Endodermal cell (in vitro differentiated cells): ENCODE data around the gene ELMO1. TPM values are rescaled to one million over a fixed set of nuclear protein-coding genes. Genes with fewer than 3 reads are reported as not detected.

Source experiments
- DNase-seq: peaks from one replicate; pipeline ENCODE4 v3.0.0-alpha.2; 2017
- H3K27ac ChIP-seq: 2 replicates; pipeline ENCODE4 v1.5.1; 2013; ENCODE audit warnings: mild to moderate bottlenecking, low read depth, low read length, moderate library complexity
- H3K27me3 ChIP-seq: 2 replicates; pipeline ENCODE4 v1.6.1; 2013; ENCODE audit warnings: mild to moderate bottlenecking, low read length, moderate library complexity; ENCODE audit not compliant: insufficient read depth, control insufficient read depth, poor library complexity, severe bottlenecking
- H3K36me3 ChIP-seq: 2 replicates; pipeline ENCODE4 v1.7.0; 2013; ENCODE audit warnings: mild to moderate bottlenecking, low read length, moderate library complexity; ENCODE audit not compliant: control insufficient read depth, insufficient read depth
- H3K4me1 ChIP-seq: one replicate; pipeline ENCODE4 v1.7.0; 2013; ENCODE audit warnings: low read length; ENCODE audit not compliant: control insufficient read depth, insufficient read depth
- H3K4me3 ChIP-seq: 2 replicates; pipeline ENCODE4 v1.5.1; 2013; ENCODE audit warnings: mild to moderate bottlenecking, low read length, moderate library complexity
- H3K9ac ChIP-seq: 2 replicates; pipeline ENCODE4 v1.6.1; 2013; ENCODE audit warnings: mild to moderate bottlenecking, low read length, moderate library complexity; ENCODE audit not compliant: poor library complexity, severe bottlenecking; ENCODE audit errors: extremely low read depth
- H3K9me3 ChIP-seq: 2 replicates; pipeline ENCODE4 v1.6.1; 2013; ENCODE audit warnings: mild to moderate bottlenecking, low read length, moderate library complexity; ENCODE audit not compliant: control insufficient read depth
- H3K27ac Mint-ChIP-seq: 2 replicates; pipeline ENCODE4 v1.8.0; 2020; ENCODE audit warnings: mixed read lengths
- H3K27me3 Mint-ChIP-seq: 2 replicates; pipeline ENCODE4 v1.8.0; 2021; ENCODE audit warnings: mild to moderate bottlenecking, mixed read lengths; ENCODE audit not compliant: insufficient read depth
- H3K36me3 Mint-ChIP-seq: 2 replicates; pipeline ENCODE4 v1.8.0; 2020; ENCODE audit warnings: low read depth, mixed read lengths
- H3K4me1 Mint-ChIP-seq: 2 replicates; pipeline ENCODE4 v1.8.0; 2020; ENCODE audit warnings: mixed read lengths
- H3K4me3 Mint-ChIP-seq: 2 replicates; pipeline ENCODE4 v1.8.0; 2020; ENCODE audit warnings: mild to moderate bottlenecking, moderate library complexity, mixed read lengths
- H3K9me3 Mint-ChIP-seq: 2 replicates; pipeline ENCODE4 v1.8.0; 2020; ENCODE audit warnings: mild to moderate bottlenecking, mixed read lengths
- CTCF ChIP-seq: fragments of 200-600 bp; sonication (generic); conservative IDR thresholded peaks from 2 replicates; pipeline ENCODE4 v1.5.0; 2021; ENCODE audit warnings: antibody characterized with exemption, mild to moderate bottlenecking
- WGBS, 2 experiments: methylation state at CpG; one replicate each; pipeline versions ENCODE4 v1.1.5 to v1.1.7; 2013; ENCODE audit warnings: missing lambda C conversion rate in 2 of 2, mixed read lengths in 1 of 2; ENCODE audit not compliant: insufficient coverage in 1 of 2, insufficient read length in 1 of 2; 5-methylcytosine and 5-hydroxymethylcytosine counted together
- total RNA-seq, 2 donors: library from RNA; stranded (reverse); fragmentation: NEBNext Ultra II Directional in 1 of 2; extraction: Animal tissue kit (Norgen Biotek cat#: 25700) in 1 of 2; gene quantifications; 2 replicates in 1 of 2; 3 replicates in 1 of 2; pipeline ENCODE4 v1.2.1, GENCODE V29; 2021

Gene ELMO1
- total RNA-seq, 2 donors from 2014 or later: 120 to 131 TPM

GRCh38 chr7:37105762-37106161 lies 342.9 kb downstream of the ELMO1 start:
- H3K4me3 ChIP-seq: no peak overlapping the region

GRCh38 chr7:37104822-37105518 lies 343.7 kb downstream of the ELMO1 start:
- no peak for TF ChIP-seq CTCF
- no peaks in the 10 kb centered on the region for H3K9me3 Mint-ChIP-seq
- H3K4me1 Mint-ChIP-seq: peaks cover 23% of the 10 kb centered on the region
- peaks cover 6% of the 10 kb centered on the region for H3K27me3 Mint-ChIP-seq
- peaks cover 23% of the 10 kb centered on the region for H3K36me3 Mint-ChIP-seq
- DNase-seq: peak; percentile 33
- no peak overlapping the region for H3K9ac ChIP-seq
- H3K4me3 Mint-ChIP-seq: no peak overlapping the region
- peaks cover 12% of the 10 kb centered on the region for H3K4me1 ChIP-seq
- no peaks in the 10 kb centered on the region for H3K9me3 ChIP-seq
- WGBS, 2 experiments: 73 to 85% methylated on average over 5 to 6 of the region's 6 CpGs
- no peaks in the 10 kb centered on the region for H3K36me3 ChIP-seq
- no peak overlapping the region for H3K4me3 ChIP-seq
- no peaks in the 10 kb centered on the region for H3K27me3 ChIP-seq
- H3K27ac ChIP-seq: no peak overlapping the region
- no peak overlapping the region for H3K27ac Mint-ChIP-seq

More at GRCh38 chr7:37105762-37106161, 342.9 kb downstream of the ELMO1 start:
- Histone ChIP-seq H3K36me3 (no peaks in the 10 kb centered on the region), H3K9me3 (no peaks in the 10 kb centered on the region), H3K4me1 (peaks cover 8% of the 10 kb centered on the region), H3K27me3 (no peaks in the 10 kb centered on the region), H3K9ac (no peak overlapping the region), H3K27ac (no peak overlapping the region)
- Mint-ChIP-seq H3K4me1 (peaks cover 27% of the 10 kb centered on the region), H3K27me3 (peaks cover 6% of the 10 kb centered on the region), H3K27ac (no peak overlapping the region), H3K36me3 (peaks cover 23% of the 10 kb centered on the region), H3K9me3 (no peaks in the 10 kb centered on the region), H3K4me3 (no peak overlapping the region)
- no peak for TF ChIP-seq CTCF
- WGBS, 2 experiments: 99 to 100% methylated on average over 2 to 4 of the region's 4 CpGs
- no peak for DNase-seq

- TF ChIP-seq CTCF: no peak
- H3K27me3 ChIP-seq: no peaks in the 10 kb centered on the region
- H3K36me3 Mint-ChIP-seq: peaks cover 14% of the 10 kb centered on the region
- no peaks in the 10 kb centered on the region for H3K9me3 ChIP-seq
- no peak overlapping the region for H3K4me3 Mint-ChIP-seq
- H3K4me1 Mint-ChIP-seq: peaks cover 14% of the 10 kb centered on the region
- H3K9me3 Mint-ChIP-seq: no peaks in the 10 kb centered on the region
- no peaks in the 10 kb centered on the region for H3K36me3 ChIP-seq
- H3K9ac ChIP-seq: no peak overlapping the region
- no peak for DNase-seq
- no peak overlapping the region for H3K27ac ChIP-seq
- H3K4me3 ChIP-seq: no peak overlapping the region
- no peaks in the 10 kb centered on the region for H3K27me3 Mint-ChIP-seq
- H3K4me1 ChIP-seq: peaks cover 12% of the 10 kb centered on the region
- WGBS, 2 experiments: 96% methylated on average over 2 of the region's 2 CpGs; no CpG with 5 or more reads in 1 of the 2 experiments
- no peak overlapping the region for H3K27ac Mint-ChIP-seq
These were observed 346.0 kb downstream of the ELMO1 start for GRCh38 chr7:37102518-37103137.
